NCI-H526 treated with DMSO at 0.1 percent for 48 hours (cell line): ENCODE results near the gene TMC2.
"Not testable (repeated sequence)": the region's sequence is repeated elsewhere in the genome, so short reads cannot be mapped to it uniquely, and the experiment has no call there.

Source experiments
- DNase-seq: peaks from one replicate; lab custom pipeline; 2025; lab: John Stamatoyannopoulos, UW

Gene TMC2

DNA sequence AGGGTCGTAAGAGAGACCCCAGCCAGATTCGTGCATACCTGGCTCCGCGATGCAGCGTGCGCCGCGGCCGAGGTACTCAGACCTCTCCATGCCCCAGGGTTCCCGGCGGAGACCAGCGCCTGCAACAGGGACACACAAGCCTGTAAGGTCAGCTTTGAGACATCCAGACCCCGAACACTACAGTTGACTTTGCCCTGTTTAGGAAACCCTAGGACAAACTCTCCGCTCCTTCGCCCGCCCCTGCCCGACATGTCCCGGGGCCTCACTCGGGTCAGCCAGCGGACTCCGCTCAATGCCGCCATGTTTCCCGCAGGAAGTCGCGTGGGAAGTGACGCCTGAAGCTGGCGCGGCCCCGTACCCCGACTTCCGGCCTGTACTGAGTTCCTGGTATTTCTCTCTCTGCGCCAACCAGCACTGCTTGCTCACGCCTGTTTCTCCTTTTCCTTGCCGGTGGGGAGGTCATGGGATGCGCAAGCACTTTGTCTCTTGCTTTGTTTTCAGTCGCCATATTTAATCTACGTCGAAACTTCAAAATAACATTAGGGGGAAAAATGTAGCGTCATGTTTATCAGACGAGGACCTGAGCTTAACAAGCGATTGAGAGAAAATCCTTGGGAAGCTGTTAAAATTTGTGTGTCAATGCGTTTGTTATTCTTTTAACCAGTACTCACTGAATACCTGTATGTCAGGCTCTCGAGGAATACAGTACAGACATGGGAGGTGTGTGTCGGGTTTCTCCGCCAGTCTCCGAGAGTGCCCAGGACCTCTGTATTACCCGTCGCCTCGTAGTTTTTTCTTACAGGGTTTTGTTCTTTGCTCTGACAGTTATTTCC lies 127.7 kb downstream of the TMC2 start, which contains the start of gene IDH3B:
Gene IDH3B, minus strand, starts transcription at position 330 of the 833 bp plus-strand sequence. Its CDS starts 28 bp downstream, at position 302.
- DNase-seq, result peak; percentile 91

DNA sequence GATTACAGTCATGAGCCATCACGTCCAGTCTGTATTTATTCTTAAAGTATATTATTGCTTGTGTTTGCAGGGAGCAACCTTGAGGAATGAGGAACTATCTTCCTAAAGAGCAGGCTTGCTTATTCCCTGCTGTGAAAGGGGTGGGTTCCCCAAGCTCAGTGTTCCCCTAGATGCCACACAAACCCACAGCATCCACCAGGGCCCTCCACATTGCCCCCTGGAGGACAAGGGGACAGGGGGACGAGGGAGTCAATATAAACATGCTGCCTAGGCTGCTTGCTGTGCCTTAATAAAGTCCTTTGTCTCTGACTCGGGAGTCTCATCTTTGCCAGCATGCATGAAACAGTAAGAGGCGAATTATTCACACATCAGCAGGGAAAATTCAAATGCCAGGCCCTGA lies 135.6 kb downstream of the TMC2 start:
- DNase-seq, result no peak

DNA sequence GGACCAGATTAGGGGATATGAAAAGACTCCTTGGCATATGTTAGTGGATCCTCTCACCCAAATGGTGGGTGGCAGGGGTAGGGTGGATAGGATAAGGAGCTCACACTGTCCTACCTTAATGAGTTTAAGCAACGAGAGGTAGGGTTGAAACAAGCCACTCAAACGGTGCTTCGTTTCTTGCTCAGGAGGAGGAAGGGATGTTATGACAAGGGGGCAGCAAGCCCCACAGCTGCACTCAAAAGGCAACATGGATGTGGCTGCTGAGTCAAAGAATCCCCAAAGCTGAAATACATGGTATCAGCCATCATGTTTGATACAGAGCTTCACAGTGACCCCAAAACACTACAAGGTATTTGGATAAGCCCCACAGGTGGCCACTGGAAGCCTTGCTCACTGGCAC lies 136.1 kb downstream of the TMC2 start:
- DNase-seq, result no peak

GRCh38 chr20:2673453-2673852 lies 137.1 kb downstream of the TMC2 start:
- DNase-seq, result no peak

DNA sequence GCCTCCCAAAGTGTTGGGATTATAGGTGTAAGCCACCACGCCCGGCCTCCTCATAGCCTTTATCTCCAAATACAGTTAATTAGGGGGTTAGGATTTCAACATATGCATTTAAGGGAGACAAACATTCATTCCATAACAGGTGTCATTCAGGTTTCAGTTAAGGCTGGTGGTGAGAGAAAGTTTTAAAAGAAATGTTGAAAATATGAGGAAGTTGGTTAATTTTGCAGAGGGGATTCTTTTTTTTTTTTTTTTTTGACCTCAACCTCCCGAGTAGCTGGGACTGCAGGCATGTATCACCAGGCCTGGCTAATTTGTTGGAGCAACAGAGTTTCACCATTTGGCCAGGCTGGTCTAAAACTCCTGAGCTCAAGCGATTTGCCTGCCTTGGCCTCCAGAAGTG lies 143.7 kb downstream of the TMC2 start:
- no peak for DNase-seq

DNA sequence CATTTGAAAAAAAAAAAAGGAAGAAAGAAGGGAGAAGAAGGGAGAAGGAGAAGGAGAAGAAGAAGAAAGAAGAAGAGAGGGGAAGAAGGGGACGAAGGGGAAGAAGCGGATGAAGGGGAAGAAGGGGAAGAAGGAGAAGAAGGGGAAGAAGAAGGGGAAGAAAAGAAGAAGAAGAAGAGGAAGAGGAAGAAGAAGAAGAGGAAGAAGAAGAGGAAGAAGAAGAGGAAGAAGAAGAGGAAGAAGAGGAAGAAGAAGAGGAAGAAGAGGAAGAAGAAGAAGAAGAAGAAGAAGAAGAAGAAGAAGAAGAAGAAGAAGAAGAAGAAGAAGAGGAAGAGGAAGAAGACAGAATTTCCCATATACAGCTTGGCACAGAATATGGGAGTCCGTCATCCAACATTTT lies 145.7 kb downstream of the TMC2 start:
- DNase-seq, result not testable (repeated sequence)

GRCh38 chr20:2684817-2685216 lies 148.4 kb downstream of the TMC2 start:
- not testable (repeated sequence) for DNase-seq

DNA sequence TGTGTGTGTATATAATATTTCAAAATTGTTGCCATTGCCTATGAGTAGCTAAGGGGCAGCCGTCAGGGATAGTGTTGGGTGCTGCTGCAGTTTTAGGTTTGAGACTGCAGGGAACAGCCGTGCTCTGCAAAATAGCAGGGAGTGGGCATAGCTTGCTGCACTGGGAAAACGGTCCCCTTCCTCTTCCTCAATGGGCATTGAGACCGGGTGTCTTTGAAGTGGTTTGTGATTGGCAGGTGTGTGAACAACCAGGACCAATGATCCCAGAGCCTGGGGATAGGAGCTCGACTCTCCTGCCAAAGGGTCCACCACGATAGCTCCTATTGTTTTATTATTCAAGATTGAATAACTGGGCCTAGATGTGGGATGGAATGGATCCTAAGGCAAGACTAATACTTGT lies 151.1 kb downstream of the TMC2 start:
- no peak for DNase-seq

DNA sequence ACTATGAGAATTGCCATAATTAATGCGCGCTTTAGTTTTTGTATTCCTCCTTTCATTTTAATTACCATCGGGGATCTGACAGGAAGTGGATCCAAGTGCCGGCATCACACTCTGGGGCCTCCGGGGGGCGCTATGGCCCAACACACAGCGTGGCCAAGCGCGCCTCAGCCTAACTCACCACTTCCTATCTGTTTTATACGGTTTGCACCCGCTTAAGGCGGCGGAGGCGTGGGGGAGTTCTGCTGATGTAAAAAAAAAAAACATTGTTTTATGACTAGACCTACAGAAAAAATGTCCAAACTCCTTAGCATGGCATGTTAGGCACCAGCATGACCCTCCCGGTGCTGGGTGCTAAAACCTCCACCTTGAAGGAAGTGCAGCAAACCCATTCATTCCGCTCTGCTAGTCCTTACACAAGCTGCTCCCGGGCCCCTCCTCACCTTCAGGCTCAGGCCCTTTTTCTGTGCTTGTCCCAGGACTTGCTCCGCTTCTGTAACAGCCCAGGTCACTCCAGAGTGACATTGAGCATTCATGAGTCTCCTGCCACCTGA lies 151.7 kb downstream of the TMC2 start:
- no peak for DNase-seq

DNA sequence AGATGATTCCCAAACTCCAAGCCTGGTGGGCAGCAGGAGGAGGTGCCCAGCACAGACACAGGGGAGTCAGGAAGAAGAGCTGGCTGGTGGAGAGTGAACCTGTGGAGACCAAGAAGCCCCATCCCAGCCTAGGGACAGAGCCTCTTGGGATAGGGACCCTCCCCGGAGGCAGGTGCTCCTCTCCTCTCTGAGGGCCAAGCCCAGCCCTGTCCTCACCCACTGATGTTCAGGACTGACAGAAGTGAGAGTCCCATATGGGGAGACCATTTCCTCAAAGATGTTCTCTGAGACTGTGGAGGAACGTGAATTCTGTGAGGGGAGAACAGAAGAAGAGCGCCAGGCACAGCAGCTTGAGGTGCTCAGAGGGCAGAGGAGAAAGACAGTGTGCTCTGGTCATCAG lies 153.8 kb downstream of the TMC2 start:
- no peak for DNase-seq

- DNase-seq, result no peak
Observed at GRCh38 chr20:2690718-2691117, 154.3 kb downstream of the TMC2 start.

GRCh38 chr20:2691127-2691526 lies 154.8 kb downstream of the TMC2 start:
- DNase-seq, result no peak
